Trophoblast cell (in vitro differentiated cells and primary cell): ENCODE results near the gene ZNF487.

ENCODE experiments used
- DNase-seq, 2 donors: peaks; one replicate each; pipeline ENCODE4 v3.0.0-alpha.2; 2016
- H2AFZ ChIP-seq: 2 replicates; pipeline ENCODE4 v1.6.1; 2013; ENCODE audit warnings: low read length, moderate library complexity, mild to moderate bottlenecking; ENCODE audit not compliant: insufficient read depth, poor library complexity
- H2AK5ac ChIP-seq: 2 replicates; pipeline ENCODE4 v1.6.1; 2013; ENCODE audit warnings: mild to moderate bottlenecking, low read length
- H2BK120ac ChIP-seq: 2 replicates; pipeline ENCODE4 v1.6.1; 2013; ENCODE audit warnings: low read length, mild to moderate bottlenecking, moderate library complexity; ENCODE audit not compliant: insufficient read depth, poor library complexity
- H2BK12ac ChIP-seq: 2 replicates; pipeline ENCODE4 v1.6.1; 2013; ENCODE audit warnings: mild to moderate bottlenecking, low read length, moderate library complexity
- H2BK5ac ChIP-seq: 2 replicates; pipeline ENCODE4 v1.6.1; 2013; ENCODE audit warnings: low read length, low read depth, moderate library complexity, mild to moderate bottlenecking; ENCODE audit not compliant: poor library complexity
- H3K14ac ChIP-seq: 2 replicates; pipeline ENCODE4 v1.6.1; 2013; ENCODE audit warnings: mild to moderate bottlenecking, low read length
- H3K18ac ChIP-seq: 2 replicates; pipeline ENCODE4 v1.6.1; 2013; ENCODE audit warnings: mild to moderate bottlenecking, low read length
- H3K23ac ChIP-seq: 2 replicates; pipeline ENCODE4 v1.6.1; 2013; ENCODE audit warnings: low read length
- H3K27ac ChIP-seq: 2 replicates; pipeline ENCODE4 v1.5.1; 2013; ENCODE audit warnings: low read depth, mild to moderate bottlenecking, inconsistent platforms, low read length, moderate library complexity
- H3K27me3 ChIP-seq: 2 replicates; pipeline ENCODE4 v1.6.1; 2013; ENCODE audit warnings: inconsistent platforms, mild to moderate bottlenecking, low read length, moderate library complexity; ENCODE audit not compliant: insufficient read depth
- H3K36me3 ChIP-seq, 2 experiments: 1 replicate in 1 of 2; 2 replicates in 1 of 2; pipeline ENCODE4 v1.6.1; 2013; ENCODE audit warnings: low read length in 2 of 2, mild to moderate bottlenecking in 2 of 2, moderate library complexity in 1 of 2; ENCODE audit not compliant: insufficient read depth in 2 of 2, control insufficient read depth in 1 of 2
- H3K4ac ChIP-seq: 2 replicates; pipeline ENCODE4 v1.6.1; 2013; ENCODE audit warnings: low read depth, mild to moderate bottlenecking, low read length, moderate library complexity
- H3K4me1 ChIP-seq, 2 experiments: 1 replicate in 1 of 2; 2 replicates in 1 of 2; pipeline ENCODE4 v1.6.1; 2013; ENCODE audit warnings: low read length in 2 of 2, mild to moderate bottlenecking in 2 of 2, moderate library complexity in 1 of 2; ENCODE audit not compliant: insufficient read depth in 2 of 2, control insufficient read depth in 1 of 2
- H3K4me2 ChIP-seq: 2 replicates; pipeline ENCODE4 v1.6.1; 2013; ENCODE audit warnings: inconsistent platforms, mild to moderate bottlenecking, low read length, moderate library complexity
- H3K4me3 ChIP-seq: 2 replicates; pipeline ENCODE4 v1.5.1; 2013; ENCODE audit warnings: mild to moderate bottlenecking, low read depth, low read length, inconsistent platforms
- H3K79me1 ChIP-seq: one replicate; pipeline ENCODE4 v1.6.1; 2013; ENCODE audit warnings: low read length
- H3K79me2 ChIP-seq: 2 replicates; pipeline ENCODE4 v1.6.1; 2013; ENCODE audit warnings: low read length, mild to moderate bottlenecking; ENCODE audit not compliant: control insufficient read depth, insufficient read depth, poor library complexity
- H3K9ac ChIP-seq: 2 replicates; pipeline ENCODE4 v1.6.1; 2013; ENCODE audit warnings: mild to moderate bottlenecking, low read length
- H3K9me3 ChIP-seq: 2 replicates; pipeline ENCODE4 v1.6.1; 2013; ENCODE audit warnings: low read depth, mild to moderate bottlenecking, control low read depth, inconsistent platforms, low read length; ENCODE audit not compliant: insufficient read depth
- H4K12ac ChIP-seq: 2 replicates; pipeline ENCODE4 v1.6.1; 2013; ENCODE audit warnings: low read depth, mild to moderate bottlenecking, low read length, moderate library complexity
- H4K8ac ChIP-seq: 2 replicates; pipeline ENCODE4 v1.6.1; 2013; ENCODE audit warnings: low read depth, mild to moderate bottlenecking, low read length, moderate library complexity
- H4K91ac ChIP-seq: one replicate; pipeline ENCODE4 v1.6.1; 2013; ENCODE audit warnings: low read depth, mild to moderate bottlenecking, low read length, moderate library complexity
- WGBS: extraction: QIAGEN DNeasy Blood & Tissue Kit; methylation state at CpG from one replicate; pipeline ENCODE4 v1.1.7; 2013; ENCODE audit warnings: missing lambda C conversion rate; ENCODE audit not compliant: insufficient read length, insufficient coverage; ENCODE audit errors: extremely low coverage; 5-methylcytosine and 5-hydroxymethylcytosine counted together

Gene ZNF487

GRCh38 chr10:43407148-43407575 is 29.7 kb upstream of the ZNF487 start:
- Histone ChIP-seq H4K12ac (peak overlapping the region; percentile 73), H3K4me1 (peaks cover 8 to 13% of the 10 kb centered on the region in 2 experiments), H3K79me1 (peaks cover 21% of the 10 kb centered on the region), H3K79me2 (peaks cover 35% of the 10 kb centered on the region), H3K23ac (no peak overlapping the region), H3K27me3 (no peaks in the 10 kb centered on the region), H3K18ac (peak overlapping the region; percentile 90), H3K4me2 (peak overlapping the region; percentile 78), H2BK5ac (peak overlapping the region; percentile 95), H2BK120ac (peak overlapping the region; percentile 83), H3K27ac (peak overlapping the region; percentile 93), H3K9ac (peak overlapping the region; percentile 90), H4K8ac (peak overlapping the region; percentile 74), H4K91ac (peak overlapping the region; percentile 96), H2AK5ac (peak overlapping the region; percentile 90), H2BK12ac (no peak overlapping the region), H3K36me3 (peaks cover 4 to 10% of the 10 kb centered on the region in 2 experiments), H3K4ac (peak overlapping the region; percentile 95), H2AFZ (peak overlapping the region; percentile 79), H3K4me3 (peak overlapping the region; percentile 86), H3K14ac (peak overlapping the region; percentile 97), H3K9me3 (no peaks in the 10 kb centered on the region)
- peak; percentile 67 to 83 for DNase-seq
- WGBS, result no CpG with 5 or more reads among the region's 59 CpGs

- peak overlapping the region; percentile 95 for H2BK5ac ChIP-seq
- H3K4me3 ChIP-seq, result peak overlapping the region; percentile 86
- H3K4me2 ChIP-seq, result peak overlapping the region; percentile 78
- no peaks in the 10 kb centered on the region for H3K9me3 ChIP-seq
- peak; percentile 98 for DNase-seq
- peak overlapping the region; percentile 79 for H2AFZ ChIP-seq
- peak overlapping the region; percentile 95 for H3K4ac ChIP-seq
- peaks cover 8 to 13% of the 10 kb centered on the region in 2 experiments for H3K4me1 ChIP-seq
- no CpG with 5 or more reads among the region's 56 CpGs for WGBS
- H3K79me1 ChIP-seq, result peaks cover 21% of the 10 kb centered on the region
- peak overlapping the region; percentile 74 for H4K8ac ChIP-seq
- peak overlapping the region; percentile 97 for H3K14ac ChIP-seq
- no peak overlapping the region for H3K23ac ChIP-seq
- H3K27ac ChIP-seq, result peak overlapping the region; percentile 93
- no peaks in the 10 kb centered on the region for H3K27me3 ChIP-seq
- H2BK120ac ChIP-seq, result peak overlapping the region; percentile 83
- peak overlapping the region; percentile 96 for H4K91ac ChIP-seq
- peaks cover 35% of the 10 kb centered on the region for H3K79me2 ChIP-seq
- peak overlapping the region; percentile 90 for H3K18ac ChIP-seq
- peaks cover 4 to 10% of the 10 kb centered on the region in 2 experiments for H3K36me3 ChIP-seq
- H3K9ac ChIP-seq, result peak overlapping the region; percentile 90
- H2AK5ac ChIP-seq, result peak overlapping the region; percentile 90
- H4K12ac ChIP-seq, result peak overlapping the region; percentile 73
- no peak overlapping the region for H2BK12ac ChIP-seq
Observed at GRCh38 chr10:43407576-43408330, 29.2 kb upstream of the ZNF487 start.

GRCh38 chr10:43408331-43408709 is 28.6 kb upstream of the ZNF487 start:
- H3K36me3 ChIP-seq, result peaks cover 4 to 7% of the 10 kb centered on the region in 2 experiments
- WGBS, result no CpG with 5 or more reads among the region's 31 CpGs
- H2AK5ac ChIP-seq, result peak overlapping the region; percentile 10
- H2BK5ac ChIP-seq, result peak overlapping the region; percentile 2
- peaks cover 21% of the 10 kb centered on the region for H3K79me1 ChIP-seq
- peaks cover 9 to 12% of the 10 kb centered on the region in 2 experiments for H3K4me1 ChIP-seq
- DNase-seq, result no peak
- no peak overlapping the region for H2BK12ac ChIP-seq
- peak overlapping the region; percentile 34 for H3K9ac ChIP-seq
- no peaks in the 10 kb centered on the region for H3K9me3 ChIP-seq
- no peaks in the 10 kb centered on the region for H3K27me3 ChIP-seq
- H3K27ac ChIP-seq, result peak overlapping the region; percentile 11
- peak overlapping the region; percentile 74 for H4K8ac ChIP-seq
- H3K18ac ChIP-seq, result peak overlapping the region; percentile 22
- H4K12ac ChIP-seq, result no peak overlapping the region
- H2BK120ac ChIP-seq, result no peak overlapping the region
- H3K4ac ChIP-seq, result peak overlapping the region; percentile 10
- H2AFZ ChIP-seq, result peak overlapping the region; percentile 3
- no peak overlapping the region for H3K23ac ChIP-seq
- peaks cover 32% of the 10 kb centered on the region for H3K79me2 ChIP-seq
- H3K4me3 ChIP-seq, result peak overlapping the region; percentile 79
- H3K4me2 ChIP-seq, result peak overlapping the region; percentile 78
- no peak overlapping the region for H3K14ac ChIP-seq
- H4K91ac ChIP-seq, result no peak overlapping the region

GRCh38 chr10:43408710-43409384 is 28.1 kb upstream of the ZNF487 start, which contains the start of gene HNRNPF:
Gene HNRNPF, minus strand, starts transcription at chr10:43409186. Its CDS starts 21,302 bp downstream, at chr10:43387884.
- Histone ChIP-seq H3K4me1 (peaks cover 12 to 13% of the 10 kb centered on the region in 2 experiments), H3K9me3 (no peaks in the 10 kb centered on the region), H3K23ac (no peak within 1 kb of the TSS), H2BK12ac (peak within 1 kb of the TSS; percentile 61), H3K14ac (peak within 1 kb of the TSS; percentile 91), H3K79me2 (peaks cover 29% of the 10 kb centered on the region), H2AFZ (peak within 1 kb of the TSS; percentile 71), H3K4me2 (peak within 1 kb of the TSS; percentile 78), H3K4ac (peak within 1 kb of the TSS; percentile 95), H4K12ac (peak within 1 kb of the TSS; percentile 91), H4K91ac (peak within 1 kb of the TSS; percentile 91), H3K9ac (peak within 1 kb of the TSS; percentile 82), H3K18ac (peak within 1 kb of the TSS; percentile 86), H3K27me3 (no peaks in the 10 kb centered on the region), H3K27ac (peak within 1 kb of the TSS; percentile 95), H4K8ac (peak within 1 kb of the TSS; percentile 95), H3K4me3 (peak within 1 kb of the TSS; percentile 79), H3K79me1 (peaks cover 21% of the 10 kb centered on the region), H3K36me3 (peaks cover 2 to 4% of the 10 kb centered on the region in 2 experiments), H2BK5ac (peak within 1 kb of the TSS; percentile 84), H2BK120ac (peak within 1 kb of the TSS; percentile 97), H2AK5ac (peak within 1 kb of the TSS; percentile 91)
- no CpG with 5 or more reads among the region's 68 CpGs for WGBS
- DNase-seq, result peak; percentile 98
